DOHH2 (cell line): ENCODE results near the gene GAB3.

Experiments used
- H3F3A ChIP-seq: fragments of 200-600 bp; sonication (generic), shearing (Covaris generic); 2 replicates; pipeline ENCODE4 v1.6.0; 2016; ENCODE audit warnings: antibody characterized with exemption, mild to moderate bottlenecking; ENCODE audit not compliant: control insufficient read depth, insufficient read depth
- H3K27ac ChIP-seq: fragments of 200-600 bp; sonication (generic); 2 replicates; pipeline ENCODE4 v1.5.1; 2014; ENCODE audit warnings: low read depth, mild to moderate bottlenecking, low read length, moderate library complexity
- H3K27me3 ChIP-seq: fragments of 200-600 bp; sonication (generic); 2 replicates; pipeline ENCODE4 v1.6.1; 2014; ENCODE audit warnings: mild to moderate bottlenecking, low read length, mixed read lengths; ENCODE audit not compliant: control insufficient read depth
- H3K36me3 ChIP-seq: fragments of 200-600 bp; sonication (generic); 2 replicates; pipeline ENCODE4 v1.6.1; 2014; ENCODE audit warnings: mild to moderate bottlenecking, low read length, moderate library complexity, mixed read lengths; ENCODE audit not compliant: control insufficient read depth
- H3K4me1 ChIP-seq: fragments of 200-600 bp; sonication (generic); 2 replicates; pipeline ENCODE4 v1.6.1; 2014; ENCODE audit warnings: mild to moderate bottlenecking, low read length, mixed read lengths; ENCODE audit not compliant: control insufficient read depth
- H3K4me2 ChIP-seq: fragments of 200-600 bp; sonication (generic); 2 replicates; pipeline ENCODE4 v1.6.0; 2014; ENCODE audit warnings: mild to moderate bottlenecking, low read length, moderate library complexity
- H3K4me3 ChIP-seq: fragments of 200-600 bp; sonication (generic); 2 replicates; pipeline ENCODE4 v1.5.1; 2014; ENCODE audit warnings: mild to moderate bottlenecking, low read length, mixed read lengths
- H3K79me2 ChIP-seq: fragments of 200-600 bp; sonication (generic); 2 replicates; pipeline ENCODE4 v1.6.1; 2014; ENCODE audit warnings: mild to moderate bottlenecking, low read length, mixed read lengths; ENCODE audit not compliant: control insufficient read depth
- H3K9me2 ChIP-seq: fragments of 200-600 bp; sonication (generic); replicated peaks from 2 replicates; pipeline ENCODE4 v1.6.1; 2014; ENCODE audit warnings: mild to moderate bottlenecking, low read length, mixed read lengths; ENCODE audit not compliant: control insufficient read depth
- H3K9me3 ChIP-seq: fragments of 200-600 bp; sonication (generic); 2 replicates; pipeline ENCODE4 v1.6.1; 2014; ENCODE audit warnings: antibody characterized with exemption, low read length, mixed read lengths; ENCODE audit not compliant: control insufficient read depth, insufficient read depth
- H4K20me1 ChIP-seq: fragments of 200-600 bp; sonication (generic); 2 replicates; pipeline ENCODE4 v1.6.0; 2014; ENCODE audit warnings: low read depth, mild to moderate bottlenecking, antibody characterized with exemption, low read length, moderate library complexity; ENCODE audit not compliant: control insufficient read depth, insufficient read depth
- EZH2phosphoT487 ChIP-seq: fragments of 200-600 bp; sonication (generic); IDR thresholded peaks from 2 replicates; pipeline ENCODE4 v1.6.1; 2017; ENCODE audit warnings: borderline replicate concordance, mild to moderate bottlenecking, antibody characterized with exemption, low read length, moderate library complexity, mixed read lengths
- TF ChIP-seq, protein P1 (sequence below): fragments of 200-600 bp; sonication (generic); IDR thresholded peaks from one replicate; pipeline ENCODE4 v1.5.1; 2014; ENCODE audit warnings: antibody characterized with exemption, mild to moderate bottlenecking, low read depth, low read length; ENCODE audit not compliant: poor library complexity, severe bottlenecking

Gene GAB3

DNA sequence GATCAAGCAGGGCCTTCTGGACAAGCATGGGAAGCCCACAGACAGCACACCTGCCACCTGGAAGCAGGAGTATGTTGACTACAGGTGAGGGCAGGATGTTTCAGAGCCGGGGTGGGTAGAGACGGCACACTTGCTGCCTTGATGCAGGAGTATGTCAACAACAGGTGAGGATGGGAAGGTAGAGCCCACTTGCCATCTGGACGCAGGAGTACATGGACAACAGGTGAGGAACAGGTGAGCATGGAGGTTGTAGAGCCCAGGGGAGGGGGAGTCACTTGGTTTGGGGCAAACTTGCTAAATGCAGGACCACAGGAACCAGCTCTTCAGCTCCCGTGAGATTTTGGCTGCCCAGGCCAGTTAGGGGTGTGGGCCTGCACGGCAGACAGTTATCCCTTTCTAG lies 23.7 kb upstream of the GAB3 start:
- H3K9me3 ChIP-seq: no peaks in the 10 kb centered on the region
- H4K20me1 ChIP-seq: no peaks in the 10 kb centered on the region
- no peaks in the 10 kb centered on the region for H3K4me1 ChIP-seq
- H3K79me2 ChIP-seq: no peaks in the 10 kb centered on the region
- H3K36me3 ChIP-seq: peaks cover 70% of the 10 kb centered on the region
- H3K9me2 ChIP-seq: no peaks in the 10 kb centered on the region
- TF ChIP-seq, protein P1, sequence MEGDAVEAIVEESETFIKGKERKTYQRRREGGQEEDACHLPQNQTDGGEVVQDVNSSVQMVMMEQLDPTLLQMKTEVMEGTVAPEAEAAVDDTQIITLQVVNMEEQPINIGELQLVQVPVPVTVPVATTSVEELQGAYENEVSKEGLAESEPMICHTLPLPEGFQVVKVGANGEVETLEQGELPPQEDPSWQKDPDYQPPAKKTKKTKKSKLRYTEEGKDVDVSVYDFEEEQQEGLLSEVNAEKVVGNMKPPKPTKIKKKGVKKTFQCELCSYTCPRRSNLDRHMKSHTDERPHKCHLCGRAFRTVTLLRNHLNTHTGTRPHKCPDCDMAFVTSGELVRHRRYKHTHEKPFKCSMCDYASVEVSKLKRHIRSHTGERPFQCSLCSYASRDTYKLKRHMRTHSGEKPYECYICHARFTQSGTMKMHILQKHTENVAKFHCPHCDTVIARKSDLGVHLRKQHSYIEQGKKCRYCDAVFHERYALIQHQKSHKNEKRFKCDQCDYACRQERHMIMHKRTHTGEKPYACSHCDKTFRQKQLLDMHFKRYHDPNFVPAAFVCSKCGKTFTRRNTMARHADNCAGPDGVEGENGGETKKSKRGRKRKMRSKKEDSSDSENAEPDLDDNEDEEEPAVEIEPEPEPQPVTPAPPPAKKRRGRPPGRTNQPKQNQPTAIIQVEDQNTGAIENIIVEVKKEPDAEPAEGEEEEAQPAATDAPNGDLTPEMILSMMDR: no peak
- TF ChIP-seq EZH2phosphoT487: no peak
- H3K27me3 ChIP-seq: no peaks in the 10 kb centered on the region
- no peak overlapping the region for H3K4me3 ChIP-seq
- peaks cover 11% of the 10 kb centered on the region for H3F3A ChIP-seq
- no peak overlapping the region for H3K27ac ChIP-seq
- H3K4me2 ChIP-seq: no peak overlapping the region

DNA sequence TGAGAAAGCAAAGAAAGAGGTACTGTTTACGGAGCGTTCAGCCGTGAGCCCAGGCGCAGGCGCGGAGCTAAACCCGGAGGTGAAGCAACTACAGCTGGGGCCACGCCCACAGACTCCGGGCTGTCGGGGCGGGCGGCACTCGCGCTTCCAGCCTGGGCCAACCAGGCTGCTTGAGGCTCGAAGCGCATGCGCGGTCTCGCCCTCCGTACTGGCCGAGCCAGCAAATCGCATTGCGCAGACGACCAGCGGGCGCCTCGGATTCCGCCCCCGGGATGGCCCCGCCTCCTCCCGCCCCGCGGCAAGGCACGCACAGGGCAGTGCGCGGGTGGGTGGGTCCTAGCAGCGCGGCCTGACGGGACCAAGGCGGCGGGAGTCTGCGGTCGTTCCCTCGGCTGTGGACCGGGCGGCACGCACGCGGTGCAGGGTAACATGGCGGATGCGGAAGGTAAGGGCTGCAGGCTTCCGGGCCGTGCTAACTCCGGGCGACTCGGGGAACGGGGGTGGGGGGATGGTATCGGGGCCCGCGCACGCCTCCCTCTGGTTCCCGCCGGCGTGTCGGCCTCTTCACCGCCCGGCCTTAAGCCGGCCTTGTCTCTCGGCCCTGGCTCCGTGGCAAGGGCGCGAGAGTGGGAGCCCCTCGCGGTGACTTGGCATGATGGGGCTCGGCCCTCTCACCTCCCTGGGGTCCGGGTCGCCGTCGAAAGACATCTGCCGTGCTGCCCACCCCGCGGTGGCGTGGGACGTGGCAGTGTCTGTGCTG lies 11.8 kb upstream of the GAB3 start, which contains the start of gene DKC1:
Gene DKC1, plus strand, starts transcription at position 328 of the 760 bp plus-strand sequence. Its CDS starts 102 bp downstream, at position 430.
- no peaks in the 10 kb centered on the region for H3K9me3 ChIP-seq
- H3F3A ChIP-seq: no peaks in the 10 kb centered on the region
- no peaks in the 10 kb centered on the region for H3K9me2 ChIP-seq
- H3K4me2 ChIP-seq: peak within 1 kb of the TSS; percentile 81
- H3K4me1 ChIP-seq: peaks cover 21% of the 10 kb centered on the region
- peak within 1 kb of the TSS; percentile 96 for H3K4me3 ChIP-seq
- peaks cover 2% of the 10 kb centered on the region; the same call in 1 of the 2 replicates for H4K20me1 ChIP-seq
- TF ChIP-seq, protein P1: no peak
- no peak for TF ChIP-seq EZH2phosphoT487
- peaks cover 42% of the 10 kb centered on the region for H3K36me3 ChIP-seq
- H3K27me3 ChIP-seq: no peaks in the 10 kb centered on the region
- H3K27ac ChIP-seq: peak within 1 kb of the TSS; percentile 85
- peaks cover 49% of the 10 kb centered on the region for H3K79me2 ChIP-seq

DNA sequence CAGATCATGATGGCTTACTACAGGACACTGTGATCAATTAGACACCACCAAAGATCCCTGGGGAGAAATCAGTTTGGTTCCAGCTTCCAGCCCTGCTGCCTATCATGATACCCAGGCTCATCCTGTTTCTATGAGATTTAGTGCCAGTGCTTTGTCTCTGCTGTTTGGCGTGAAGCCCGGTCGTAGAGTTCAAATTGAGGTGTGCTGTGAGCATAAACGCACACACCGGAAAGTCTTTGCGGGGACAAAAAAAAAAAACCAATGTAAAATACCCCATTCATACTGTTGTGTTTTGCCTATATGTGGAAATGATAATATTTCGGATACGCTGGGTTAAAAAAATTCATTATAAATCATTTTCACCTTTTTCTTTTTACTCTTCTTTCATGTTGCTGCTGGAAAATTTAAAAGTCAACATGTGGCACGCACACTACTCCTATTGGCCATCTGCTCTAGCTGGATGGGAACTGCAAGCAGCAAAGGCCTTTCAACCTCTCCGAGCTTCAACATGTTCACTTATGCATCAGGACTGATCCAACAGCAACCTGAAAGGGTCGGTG lies 11.2 kb upstream of the GAB3 start:
- Histone ChIP-seq H3K4me2 (peak overlapping the region; percentile 81), H3F3A (no peaks in the 10 kb centered on the region), H4K20me1 (peaks cover 2% of the 10 kb centered on the region; the same call in 1 of the 2 replicates), H3K79me2 (peaks cover 44% of the 10 kb centered on the region), H3K4me3 (peak overlapping the region; percentile 72), H3K27me3 (no peaks in the 10 kb centered on the region), H3K27ac (peak overlapping the region; percentile 85), H3K36me3 (peaks cover 36% of the 10 kb centered on the region), H3K9me3 (no peaks in the 10 kb centered on the region), H3K4me1 (peaks cover 21% of the 10 kb centered on the region), H3K9me2 (no peaks in the 10 kb centered on the region)
- TF ChIP-seq EZH2phosphoT487: no peak
- TF ChIP-seq, protein P1: no peak
